ENCODE results near the gene TRHDE. TPM values are rescaled to one million over a fixed set of nuclear protein-coding genes. Genes with fewer than 3 reads are reported as not detected.

The TRHDE gene, protein sequence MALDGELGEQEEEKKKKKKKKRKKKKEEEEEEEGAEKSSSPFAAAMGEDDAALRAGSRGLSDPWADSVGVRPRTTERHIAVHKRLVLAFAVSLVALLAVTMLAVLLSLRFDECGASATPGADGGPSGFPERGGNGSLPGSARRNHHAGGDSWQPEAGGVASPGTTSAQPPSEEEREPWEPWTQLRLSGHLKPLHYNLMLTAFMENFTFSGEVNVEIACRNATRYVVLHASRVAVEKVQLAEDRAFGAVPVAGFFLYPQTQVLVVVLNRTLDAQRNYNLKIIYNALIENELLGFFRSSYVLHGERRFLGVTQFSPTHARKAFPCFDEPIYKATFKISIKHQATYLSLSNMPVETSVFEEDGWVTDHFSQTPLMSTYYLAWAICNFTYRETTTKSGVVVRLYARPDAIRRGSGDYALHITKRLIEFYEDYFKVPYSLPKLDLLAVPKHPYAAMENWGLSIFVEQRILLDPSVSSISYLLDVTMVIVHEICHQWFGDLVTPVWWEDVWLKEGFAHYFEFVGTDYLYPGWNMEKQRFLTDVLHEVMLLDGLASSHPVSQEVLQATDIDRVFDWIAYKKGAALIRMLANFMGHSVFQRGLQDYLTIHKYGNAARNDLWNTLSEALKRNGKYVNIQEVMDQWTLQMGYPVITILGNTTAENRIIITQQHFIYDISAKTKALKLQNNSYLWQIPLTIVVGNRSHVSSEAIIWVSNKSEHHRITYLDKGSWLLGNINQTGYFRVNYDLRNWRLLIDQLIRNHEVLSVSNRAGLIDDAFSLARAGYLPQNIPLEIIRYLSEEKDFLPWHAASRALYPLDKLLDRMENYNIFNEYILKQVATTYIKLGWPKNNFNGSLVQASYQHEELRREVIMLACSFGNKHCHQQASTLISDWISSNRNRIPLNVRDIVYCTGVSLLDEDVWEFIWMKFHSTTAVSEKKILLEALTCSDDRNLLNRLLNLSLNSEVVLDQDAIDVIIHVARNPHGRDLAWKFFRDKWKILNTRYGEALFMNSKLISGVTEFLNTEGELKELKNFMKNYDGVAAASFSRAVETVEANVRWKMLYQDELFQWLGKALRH
- total RNA-seq, result 1 to 10 TPM; 3.1 to 4.1 TPM

DNA sequence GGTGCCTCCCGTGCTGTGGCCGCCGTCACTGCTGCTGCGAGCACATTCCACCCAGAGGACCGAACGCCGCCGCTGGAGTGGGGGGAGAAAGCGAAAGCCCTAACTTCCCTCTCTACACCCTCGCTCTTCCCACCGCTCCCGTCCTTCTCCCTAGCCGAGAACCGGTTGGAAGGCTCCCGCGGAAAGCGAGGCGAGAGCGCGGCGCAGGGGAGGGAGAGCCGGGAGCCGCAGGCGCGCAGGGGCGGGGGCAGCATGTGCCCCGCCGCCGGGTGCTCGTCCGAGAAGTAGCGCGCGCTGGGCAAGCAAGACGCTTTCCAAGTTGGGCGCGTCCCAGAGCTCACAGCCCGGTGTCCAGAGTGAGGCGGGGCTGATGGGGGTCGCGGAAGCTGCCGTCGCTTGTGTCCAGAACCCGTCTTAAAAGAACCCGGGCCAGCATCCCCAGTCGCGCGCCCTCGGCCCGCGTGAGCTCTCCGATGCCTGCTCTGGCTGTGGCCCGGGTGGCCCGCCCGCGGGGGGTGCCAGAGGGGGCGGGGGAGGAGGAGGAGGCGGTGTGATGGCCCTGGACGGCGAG, at the start of gene TRHDE:
TRHDE (plus strand) TSS at position 280 of the 571 bp plus-strand sequence; CDS start at position 554, 274 bp downstream.
- H3K27me3 ChIP-seq (replicated peaks; ENCODE audit: insufficient read depth), result no peaks in the 10 kb centered on the region
- peak within 1 kb of the TSS; percentile 65 to 69 for H3K27ac ChIP-seq
- H3K4me3 ChIP-seq, result peak within 1 kb of the TSS; percentile 42 to 50
- intact Hi-C loops (cut with DNase I), result no loop called here
- H3K36me3 ChIP-seq, result no peaks in the 10 kb centered on the region
- H3K4me1 ChIP-seq (replicated peaks), result no peaks in the 10 kb centered on the region
- WGBS, result under 1% methylated on average over 59 of the region's 60 CpGs
- TF ChIP-seq POLR2AphosphoS5 (IDR thresholded peaks at IDR 0.05), result no peak
- TF ChIP-seq, protein P1, sequence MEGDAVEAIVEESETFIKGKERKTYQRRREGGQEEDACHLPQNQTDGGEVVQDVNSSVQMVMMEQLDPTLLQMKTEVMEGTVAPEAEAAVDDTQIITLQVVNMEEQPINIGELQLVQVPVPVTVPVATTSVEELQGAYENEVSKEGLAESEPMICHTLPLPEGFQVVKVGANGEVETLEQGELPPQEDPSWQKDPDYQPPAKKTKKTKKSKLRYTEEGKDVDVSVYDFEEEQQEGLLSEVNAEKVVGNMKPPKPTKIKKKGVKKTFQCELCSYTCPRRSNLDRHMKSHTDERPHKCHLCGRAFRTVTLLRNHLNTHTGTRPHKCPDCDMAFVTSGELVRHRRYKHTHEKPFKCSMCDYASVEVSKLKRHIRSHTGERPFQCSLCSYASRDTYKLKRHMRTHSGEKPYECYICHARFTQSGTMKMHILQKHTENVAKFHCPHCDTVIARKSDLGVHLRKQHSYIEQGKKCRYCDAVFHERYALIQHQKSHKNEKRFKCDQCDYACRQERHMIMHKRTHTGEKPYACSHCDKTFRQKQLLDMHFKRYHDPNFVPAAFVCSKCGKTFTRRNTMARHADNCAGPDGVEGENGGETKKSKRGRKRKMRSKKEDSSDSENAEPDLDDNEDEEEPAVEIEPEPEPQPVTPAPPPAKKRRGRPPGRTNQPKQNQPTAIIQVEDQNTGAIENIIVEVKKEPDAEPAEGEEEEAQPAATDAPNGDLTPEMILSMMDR (IDR thresholded peaks at IDR 0.05), result no peak
- no peak for TF ChIP-seq POLR2A (IDR thresholded peaks at IDR 0.05)
- H3K9me3 ChIP-seq, result no peaks in the 10 kb centered on the region
- no peak for DNase-seq (ENCODE audit: low spot score)

DNA sequence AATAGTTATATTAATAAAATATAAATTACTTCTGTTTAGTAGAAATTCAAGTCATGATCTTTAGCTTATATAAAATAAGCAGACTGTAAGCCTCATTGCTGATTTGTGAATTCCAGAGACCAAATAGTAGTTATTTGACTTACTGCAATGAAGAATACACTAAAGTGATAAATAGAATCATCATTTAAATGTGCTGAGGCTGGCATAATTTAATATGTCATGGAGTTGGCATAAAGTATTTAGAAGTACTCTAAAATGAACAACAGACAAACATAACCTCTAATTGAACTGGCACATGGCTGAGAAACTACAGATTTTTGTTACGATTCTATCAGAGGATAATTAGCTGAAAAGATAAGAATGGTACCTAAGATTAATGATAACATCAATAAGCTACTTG, 45.7 kb upstream of the TRHDE start:
- Histone ChIP-seq H3K36me3 (no peaks in the 10 kb centered on the region), H3K4me1 (replicated peaks) (no peaks in the 10 kb centered on the region), H3K9me3 (no peaks in the 10 kb centered on the region), H3K27ac (no peak overlapping the region), H3K4me3 (no peak overlapping the region), H3K27me3 (replicated peaks; ENCODE audit: insufficient read depth) (no peaks in the 10 kb centered on the region)
- WGBS, result 73% methylated on average over 1 of the region's 1 CpG
- intact Hi-C loops (cut with DNase I), result no loop called here
- no peak for DNase-seq (ENCODE audit: low spot score)
- no peak for TF ChIP-seq POLR2AphosphoS5 (IDR thresholded peaks at IDR 0.05)
- no peak for TF ChIP-seq POLR2A (IDR thresholded peaks at IDR 0.05)
- TF ChIP-seq, protein P1 (IDR thresholded peaks at IDR 0.05), result no peak

DNA sequence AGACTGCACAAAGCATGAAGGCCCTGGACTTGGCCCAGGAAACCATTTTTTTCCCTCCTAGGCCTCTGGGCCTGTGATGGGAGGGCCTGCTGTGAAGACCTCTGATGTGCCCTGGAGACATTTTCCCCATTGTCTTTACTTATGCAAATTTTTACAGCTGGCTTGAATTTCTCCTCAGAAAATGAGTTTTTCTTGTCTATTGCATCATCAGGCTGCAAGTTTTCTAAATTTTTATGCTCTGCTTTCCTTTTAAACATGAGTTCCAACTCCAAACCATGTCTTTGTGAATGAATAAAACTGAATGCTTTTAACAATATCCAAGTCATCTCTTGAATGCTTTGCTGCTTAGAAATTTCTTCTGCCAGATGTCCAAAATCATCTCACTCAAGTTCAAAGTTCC, 43.7 kb upstream of the TRHDE start:
- intact Hi-C loops (cut with DNase I), result no loop called here
- H3K4me1 ChIP-seq (replicated peaks), result no peaks in the 10 kb centered on the region
- H3K4me3 ChIP-seq, result no peak overlapping the region
- TF ChIP-seq POLR2AphosphoS5 (IDR thresholded peaks at IDR 0.05) (no peak), POLR2A (IDR thresholded peaks at IDR 0.05) (no peak)
- TF ChIP-seq, protein P1 (IDR thresholded peaks at IDR 0.05), result no peak
- no peaks in the 10 kb centered on the region for H3K27me3 ChIP-seq (replicated peaks; ENCODE audit: insufficient read depth)
- DNase-seq (ENCODE audit: low spot score), result no peak
- no peaks in the 10 kb centered on the region for H3K36me3 ChIP-seq
- H3K9me3 ChIP-seq, result no peaks in the 10 kb centered on the region
- no peak overlapping the region for H3K27ac ChIP-seq

DNA sequence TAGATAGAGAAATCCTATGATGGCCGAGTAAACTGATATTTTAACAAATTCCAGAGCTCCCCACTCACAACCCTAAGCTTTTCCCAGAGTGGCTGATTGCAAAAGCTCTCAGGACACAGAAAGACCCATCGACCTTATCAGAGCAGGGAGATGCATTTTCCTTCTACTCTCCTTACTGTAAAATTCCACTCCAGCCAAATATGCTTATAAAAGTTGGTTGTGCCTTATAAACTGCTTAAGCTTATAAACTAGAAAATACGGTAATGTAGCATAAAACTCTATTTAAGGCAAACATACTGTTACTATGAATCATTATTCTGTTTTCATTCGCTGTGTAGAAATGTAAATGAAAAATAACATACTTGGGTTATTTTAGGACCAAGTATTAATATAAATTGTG, 41.6 kb upstream of the TRHDE start:
- intact Hi-C loops (cut with DNase I), result no loop called here
- WGBS, result 39% methylated on average over 4 of the region's 4 CpGs
- H3K4me3 ChIP-seq, result no peak overlapping the region
- no peak for DNase-seq (ENCODE audit: low spot score)
- no peaks in the 10 kb centered on the region for H3K36me3 ChIP-seq
- H3K4me1 ChIP-seq (replicated peaks), result no peaks in the 10 kb centered on the region
- no peak for TF ChIP-seq POLR2A (IDR thresholded peaks at IDR 0.05)
- H3K9me3 ChIP-seq, result no peaks in the 10 kb centered on the region
- no peak overlapping the region for H3K27ac ChIP-seq
- H3K27me3 ChIP-seq (replicated peaks; ENCODE audit: insufficient read depth), result no peaks in the 10 kb centered on the region

DNA sequence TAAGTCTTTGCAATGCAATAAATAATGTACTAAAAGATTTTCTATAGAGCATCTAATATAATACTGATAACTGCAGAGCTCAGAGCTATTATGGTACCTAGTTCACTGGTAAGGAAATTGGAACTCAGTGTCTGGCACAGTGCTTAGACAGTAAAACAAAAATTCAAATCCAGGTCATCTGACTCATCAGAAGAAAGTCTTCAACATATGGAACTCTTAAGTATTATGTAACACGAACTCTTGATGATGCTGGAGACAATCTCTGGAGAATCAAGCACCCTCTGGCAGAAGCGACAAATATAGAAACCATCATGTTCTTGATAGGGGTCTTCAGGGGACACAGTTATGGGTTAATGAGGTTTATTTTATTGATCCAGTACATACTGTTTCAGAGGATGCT, 37.3 kb upstream of the TRHDE start:
- Histone ChIP-seq H3K4me3 (no peak overlapping the region), H3K36me3 (no peaks in the 10 kb centered on the region), H3K27ac (no peak overlapping the region), H3K9me3 (no peaks in the 10 kb centered on the region), H3K4me1 (replicated peaks) (no peaks in the 10 kb centered on the region), H3K27me3 (replicated peaks; ENCODE audit: insufficient read depth) (no peaks in the 10 kb centered on the region)
- intact Hi-C loops (cut with DNase I), result no loop called here
- DNase-seq (ENCODE audit: low spot score), result no peak
- TF ChIP-seq, protein P1 (IDR thresholded peaks at IDR 0.05), result no peak
- TF ChIP-seq POLR2A (IDR thresholded peaks at IDR 0.05), result no peak
- TF ChIP-seq POLR2AphosphoS5 (IDR thresholded peaks at IDR 0.05), result no peak
- WGBS, result 83% methylated on average over 2 of the region's 2 CpGs

Measured in prostate gland (tissue), 2 donors.